ENCODE measurements around the gene PHOX2A. TPM values are rescaled to one million over a fixed set of nuclear protein-coding genes. Genes with fewer than 3 reads are reported as not detected.

The PHOX2A gene
- total and polyA plus RNA-seq, 11 donors: not detected

GRCh38 chr11:72241291-72241781, 2.6 kb downstream of the PHOX2A start:
- no peak overlapping the region for H3K27ac ChIP-seq
- no peak for ATAC-seq
- H3K4me3 ChIP-seq: no peak overlapping the region
- H3K27me3 ChIP-seq: peaks cover 31 to 72% (median 57%) of the 10 kb centered on the region in 9 donors
- peaks cover 0 to 21% (median 17%) of the 10 kb centered on the region in 9 donors for H3K36me3 ChIP-seq
- DNase-seq: no peak
- no peaks in the 10 kb centered on the region for H3K9me3 ChIP-seq
- 19 to 29% (median 23%) methylated on average over 20 of the region's 20 CpGs for WGBS, 4 donors
- TF ChIP-seq CTCF (IDR thresholded peaks at IDR 0.05): no peak
- TF ChIP-seq POLR2A (IDR thresholded peaks at IDR 0.05): no peak
- H3K4me1 ChIP-seq: peaks cover 4 to 50% (median 31%) of the 10 kb centered on the region in 12 donors
- intact Hi-C loops (cut with DNase I): no loop called here

- DNase-seq: no peak
- H3K27ac ChIP-seq: peak overlapping the region in 8 of 12 donors; percentile 28 to 78 (median 46)
- peaks cover 31 to 65% (median 51%) of the 10 kb centered on the region in 9 donors for H3K27me3 ChIP-seq
Measured at GRCh38 chr11:72240461-72241290, 3.3 kb downstream of the PHOX2A start.

GRCh38 chr11:72239849-72240460, 4.0 kb downstream of the PHOX2A start:
- intact Hi-C loops (cut with DNase I): loop anchor here in 1 of 10 donors (10.0 kb wide), 1 partner anchor 175 kb away; no protein-coding TSS in a partner anchor
- Histone ChIP-seq H3K36me3 (peaks cover 0 to 35% (median 30%) of the 10 kb centered on the region in 9 donors), H3K27ac (peak overlapping the region in 9 of 12 donors; percentile 22 to 78 (median 42)), H3K9me3 (no peaks in the 10 kb centered on the region), H3K4me3 (peak overlapping the region; percentile 10 to 56 (median 46)), H3K4me1 (peaks cover 4 to 53% (median 31%) of the 10 kb centered on the region in 12 donors), H3K27me3 (peaks cover 24 to 58% (median 43%) of the 10 kb centered on the region in 9 donors)
- ATAC-seq (peak in 3 of 4 donors; percentile 19 to 60 (median 53)), DNase-seq (peak in 4 of 5 donors; percentile 61 to 82 (median 72))
- WGBS, 4 donors: 1 to 5% (median 2%) methylated on average over 8 to 69 of the region's 69 CpGs
- peak in 3 of 12 donors; percentile 12 to 28 (median 24) for TF ChIP-seq CTCF (IDR thresholded peaks at IDR 0.05)
- TF ChIP-seq POLR2A (IDR thresholded peaks at IDR 0.05): no peak

More at GRCh38 chr11:72240461-72241290, 3.3 kb downstream of the PHOX2A start:
- Histone ChIP-seq H3K4me3 (peak overlapping the region in 10 of 12 donors; percentile 23 to 56 (median 47)), H3K4me1 (peaks cover 4 to 53% (median 31%) of the 10 kb centered on the region in 12 donors), H3K36me3 (peaks cover 0 to 27% (median 23%) of the 10 kb centered on the region in 9 donors), H3K9me3 (no peaks in the 10 kb centered on the region)
- peak in 2 of 4 donors; percentile 1 to 3 for ATAC-seq
- 7 to 22% (median 13%) methylated on average over 35 to 44 of the region's 44 CpGs for WGBS, 4 donors
- intact Hi-C loops (cut with DNase I): no loop called here
- TF ChIP-seq CTCF (IDR thresholded peaks at IDR 0.05) (no peak), POLR2A (IDR thresholded peaks at IDR 0.05) (no peak)
